Esophagus muscularis mucosa (tissue), 3 donors: Measurements from ENCODE around the gene MAP4K4.

Experiments used
- CTCF ChIP-seq, 3 experiments: fragments of 200-600 bp in 2 of 3; fragments of 450-650 bp in 1 of 3; sonication (generic) in 2 of 3; IDR thresholded peaks; one replicate each; pipeline ENCODE4 v1.5.1; 2017 to 2019; ENCODE audit warnings: antibody characterized with exemption in 3 of 3, mild to moderate bottlenecking in 2 of 3, moderate library complexity in 1 of 3
- EP300 ChIP-seq: sonication (generic); formaldehyde crosslinking; IDR thresholded peaks from one replicate; pipeline ENCODE4 v1.6.1; 2017; ENCODE audit warnings: antibody characterized with exemption

GRCh38 chr2:101673920-101674319, 23.6 kb upstream of the MAP4K4 start:
- TF ChIP-seq CTCF (IDR thresholded peaks at IDR 0.05) (no peak), EP300 (no peak)
